HG03520 (cell line): ENCODE data around the gene DCAF8L1.
"Not testable (repeated sequence)": the region's sequence is repeated elsewhere in the genome, so short reads cannot be mapped to it uniquely, and the experiment has no call there.

Source experiments
- ATAC-seq: cut with Tn5 transposase; IDR thresholded peaks from one replicate; pipeline ENCODE4 v1.9.1; 2021; ENCODE audit warnings: mild to moderate bottlenecking, moderate library complexity; ENCODE audit not compliant: unreplicated experiment

DCAF8L1 gene

DNA sequence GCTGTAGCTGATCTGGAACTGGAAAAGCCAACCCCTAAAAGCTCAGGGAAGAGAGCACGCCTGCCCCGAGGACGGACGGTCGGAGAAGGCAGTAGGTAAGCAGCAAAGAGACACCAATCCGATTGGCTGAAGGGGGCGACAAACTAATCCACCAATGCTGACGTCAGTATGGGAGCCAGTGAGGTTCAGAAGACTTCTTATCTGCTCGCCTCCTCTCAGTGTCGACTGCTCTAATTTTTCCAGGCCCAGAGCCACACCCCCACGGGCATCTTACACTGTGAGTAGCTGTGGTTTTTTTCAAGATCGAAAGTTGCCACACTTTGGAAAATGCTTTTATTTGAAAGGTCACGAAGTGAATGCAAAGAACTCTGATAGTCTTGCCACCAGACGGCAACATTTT is at the start of gene DCAF8L1:
DCAF8L1 (minus strand) TSS at position 101 of the 400 bp plus-strand sequence. CDS start 115 bp downstream, outside the sequence.
- no peak for ATAC-seq

DNA sequence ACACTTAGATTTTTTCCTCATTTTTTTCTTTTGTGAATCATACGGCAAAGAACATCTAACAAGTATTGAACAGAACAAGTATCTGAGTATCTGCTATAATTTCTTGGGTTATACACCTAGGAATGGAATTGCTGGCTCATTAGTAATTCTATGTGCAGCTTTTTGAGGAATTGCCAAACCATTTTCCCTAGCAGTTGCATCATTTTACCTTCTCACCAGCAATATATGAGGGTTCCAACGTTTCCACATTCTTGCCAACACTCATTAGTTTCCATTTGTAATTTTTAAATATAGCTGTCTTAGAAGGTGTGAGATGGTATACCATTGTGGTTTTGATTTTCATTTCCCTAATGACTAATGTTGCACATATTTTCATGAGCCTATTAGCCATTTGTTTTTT is 41.1 kb upstream of the DCAF8L1 start:
- no peak for ATAC-seq

DNA sequence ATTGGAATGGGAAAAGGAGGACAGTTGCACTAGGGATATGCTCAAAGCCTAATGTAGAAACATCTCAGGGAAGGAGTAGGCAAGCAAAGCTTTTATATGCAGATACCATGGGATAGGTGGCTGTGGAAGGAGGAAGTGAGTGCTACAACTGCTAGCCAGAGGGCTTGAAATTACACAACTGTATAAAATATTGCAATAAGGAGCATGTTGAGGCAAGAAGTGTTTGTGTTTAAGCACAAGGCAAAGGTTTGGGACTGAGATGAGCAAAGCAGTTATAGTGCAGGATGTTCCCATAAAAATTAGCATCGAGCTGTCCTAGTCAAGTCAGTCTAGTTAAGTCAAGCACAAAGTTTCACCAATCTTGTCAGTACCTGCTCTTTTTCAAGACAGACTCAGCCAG is 35.6 kb upstream of the DCAF8L1 start:
- ATAC-seq = no peak

DNA sequence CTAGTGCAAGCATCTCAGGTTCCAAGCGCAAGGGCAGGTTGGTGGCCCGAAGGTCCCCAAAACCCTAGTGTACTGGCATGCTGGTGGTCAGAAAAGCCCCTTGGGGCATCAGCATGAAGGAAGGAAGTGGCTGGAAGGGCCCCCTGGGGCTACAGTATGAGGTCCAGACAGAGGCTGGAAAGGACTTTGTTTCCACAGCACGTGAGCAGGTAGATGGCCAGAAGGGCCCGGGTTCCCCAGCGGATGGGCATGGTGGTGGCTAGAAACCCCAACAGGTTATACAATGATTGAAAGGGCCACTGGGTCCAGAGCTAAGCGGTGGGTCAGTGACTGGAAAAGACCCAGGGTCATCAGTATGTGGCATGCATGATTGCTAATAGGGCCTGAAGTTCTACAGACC is 34.7 kb upstream of the DCAF8L1 start:
- no peak for ATAC-seq

DNA sequence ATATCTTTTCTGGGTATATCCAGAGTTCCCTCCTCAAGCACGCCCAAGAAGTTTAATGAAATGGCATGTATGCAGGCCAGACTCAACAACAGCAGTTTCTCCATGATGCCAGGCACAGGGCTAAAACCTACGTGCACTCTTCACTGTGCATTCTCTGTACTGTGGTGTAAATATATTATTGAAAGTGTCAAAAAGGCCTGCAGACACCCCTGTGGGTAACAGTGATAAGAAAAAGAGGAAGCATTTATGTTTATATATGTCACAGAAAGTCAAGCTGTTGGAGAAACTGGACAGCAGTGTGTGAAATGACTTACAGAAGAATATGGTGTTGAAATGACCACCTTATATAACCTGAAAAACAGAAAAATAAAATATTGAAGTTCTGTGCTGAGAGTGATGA is 29.6 kb upstream of the DCAF8L1 start:
- no peak for ATAC-seq

DNA sequence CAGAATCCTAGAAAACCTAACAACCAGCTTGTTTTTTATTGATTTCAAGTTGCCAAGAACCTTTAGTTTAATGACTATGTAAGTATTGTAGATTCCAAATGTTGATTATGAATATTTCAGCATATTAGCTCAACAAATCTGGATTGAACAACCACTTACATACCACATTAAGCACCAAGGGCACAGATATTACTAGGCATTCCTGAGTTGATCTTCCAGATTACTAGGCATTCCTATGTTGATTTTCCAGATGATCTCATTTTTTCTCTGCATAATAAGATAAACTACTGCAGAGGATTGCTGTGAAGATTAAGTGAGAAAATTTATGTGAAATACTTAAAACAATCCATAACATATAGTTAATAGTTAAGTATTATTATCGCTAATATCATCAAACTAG is 17.4 kb upstream of the DCAF8L1 start:
- no peak for ATAC-seq

DNA sequence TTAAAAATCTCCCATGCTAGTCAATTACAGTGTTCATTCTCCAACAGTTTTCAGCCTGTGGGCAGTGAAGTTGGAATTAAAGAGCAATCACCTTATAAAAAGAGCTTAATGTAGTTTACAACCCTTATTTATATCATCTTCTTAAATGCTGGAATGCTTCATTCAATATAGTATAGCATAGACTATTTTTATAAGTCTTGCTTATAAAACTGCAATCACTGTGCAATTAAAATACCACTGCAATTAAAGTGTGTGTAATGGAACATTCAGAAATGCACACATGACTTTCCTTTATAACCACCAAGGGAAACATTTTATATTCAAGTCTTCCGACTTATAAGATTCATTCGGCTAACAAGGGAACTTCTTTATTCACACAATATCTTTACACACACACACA is 16.4 kb upstream of the DCAF8L1 start:
- ATAC-seq = no peak

DNA sequence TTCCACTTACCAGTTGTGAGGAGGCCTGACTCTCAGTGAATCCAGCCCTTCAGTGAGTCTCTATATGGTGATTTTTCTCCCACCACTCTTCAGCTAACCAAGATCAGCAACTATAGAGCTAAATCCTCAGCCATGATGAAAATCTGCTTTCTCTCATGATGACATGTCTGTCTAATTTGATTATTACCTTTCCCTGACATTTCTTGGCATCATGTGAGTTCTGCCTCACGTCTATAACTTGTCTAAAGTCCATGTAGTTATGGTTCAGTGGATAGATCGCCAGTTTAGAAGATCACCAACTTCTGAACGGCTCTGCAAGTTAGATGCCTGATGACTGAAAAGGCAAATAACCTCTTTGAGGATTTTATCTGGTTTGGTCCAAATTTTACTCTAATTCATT is 14.9 kb upstream of the DCAF8L1 start:
- ATAC-seq = no peak

DNA sequence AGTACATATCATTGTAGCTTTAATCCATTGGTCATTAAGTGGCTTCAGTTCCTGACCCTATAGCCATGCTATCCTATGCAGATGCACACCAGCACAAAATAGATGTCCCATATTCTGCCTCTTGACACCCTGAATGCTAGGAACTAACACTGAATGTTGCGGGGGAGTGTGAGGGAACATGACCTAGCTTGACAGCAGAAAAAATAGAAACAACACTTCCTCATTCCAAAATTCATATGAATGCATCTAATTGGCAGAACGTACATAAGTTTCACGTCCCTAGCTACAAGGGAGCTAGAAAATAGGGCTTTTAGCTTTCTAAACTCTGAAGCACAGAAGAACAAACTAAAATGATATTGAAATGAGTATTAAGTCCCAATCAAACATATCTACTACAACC is 14.4 kb upstream of the DCAF8L1 start:
- no peak for ATAC-seq

DNA sequence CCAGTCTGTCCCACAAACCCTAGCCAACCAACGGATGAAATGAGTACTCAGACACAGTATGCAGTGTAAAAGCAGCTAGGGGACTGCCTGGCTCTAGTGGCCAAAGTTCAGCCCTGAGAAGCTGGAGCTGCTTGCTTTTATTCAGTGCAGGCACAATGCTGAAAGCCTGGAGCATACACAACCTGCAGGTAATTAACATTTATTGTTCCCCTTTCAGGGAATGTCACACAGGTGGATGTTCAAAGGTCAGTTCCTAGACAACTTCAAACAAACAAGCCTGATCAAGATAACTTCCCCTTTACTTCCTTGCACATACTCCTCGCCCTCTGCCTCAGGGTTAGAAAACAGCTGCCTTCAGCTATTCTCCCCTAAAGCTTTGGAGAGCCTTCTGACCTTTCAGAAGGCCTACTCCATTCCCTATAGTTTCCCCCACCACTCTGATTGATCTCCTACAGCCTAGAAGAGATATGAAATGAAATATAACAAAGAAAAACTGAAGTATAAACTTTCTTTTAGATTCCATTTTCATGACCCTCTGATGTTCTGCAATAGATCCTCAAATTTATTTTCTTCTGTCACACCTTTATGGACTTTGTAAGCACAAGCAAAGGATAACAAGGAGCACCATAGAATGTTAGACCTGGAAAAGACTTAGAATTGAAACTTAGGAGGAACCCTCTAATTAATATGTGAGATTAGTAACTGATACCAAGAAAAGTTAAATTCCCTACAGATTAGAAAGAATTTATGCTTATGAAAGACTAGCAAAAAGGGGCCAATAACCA is 6.8 kb upstream of the DCAF8L1 start:
- no peak for ATAC-seq

DNA sequence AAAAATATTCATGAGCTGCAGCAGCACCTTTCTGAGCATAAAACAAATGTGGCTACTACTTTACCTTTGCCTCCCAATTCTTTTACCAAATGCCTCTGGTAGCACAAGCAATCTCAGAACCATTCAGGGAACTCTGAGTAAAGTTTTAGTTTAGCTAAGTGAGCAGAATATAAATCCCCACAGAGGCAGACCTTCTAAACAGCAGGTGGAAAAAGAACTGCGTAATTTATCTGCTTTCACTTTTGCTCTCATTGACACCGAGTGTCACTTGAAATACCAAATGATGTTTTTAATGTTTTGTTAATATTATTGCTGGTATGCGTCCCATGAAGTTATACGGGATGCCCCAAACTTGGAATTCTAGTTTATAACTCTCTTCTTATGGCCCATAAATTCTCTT is 4.3 kb downstream of the DCAF8L1 start:
- not testable (repeated sequence) for ATAC-seq

DNA sequence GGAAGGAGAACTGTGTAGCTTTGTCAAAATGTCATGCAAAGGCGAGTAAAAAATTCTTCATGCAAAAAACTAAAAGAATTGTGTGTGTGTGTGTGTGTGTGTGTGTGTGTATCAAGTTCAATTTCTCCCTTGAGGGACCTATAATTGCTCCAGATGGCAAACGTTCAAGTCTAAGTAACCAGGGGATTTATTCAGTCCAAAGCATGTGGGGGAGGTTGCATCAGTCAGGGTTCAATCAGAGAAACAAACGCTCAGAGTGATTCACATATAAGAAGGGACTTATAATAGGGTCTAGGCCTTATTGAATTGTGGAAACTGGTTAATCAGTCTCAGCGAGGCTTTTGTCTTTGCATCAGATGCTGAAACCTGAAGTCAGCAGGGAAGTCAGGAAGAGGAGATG is 5.0 kb downstream of the DCAF8L1 start:
- no peak for ATAC-seq

DNA sequence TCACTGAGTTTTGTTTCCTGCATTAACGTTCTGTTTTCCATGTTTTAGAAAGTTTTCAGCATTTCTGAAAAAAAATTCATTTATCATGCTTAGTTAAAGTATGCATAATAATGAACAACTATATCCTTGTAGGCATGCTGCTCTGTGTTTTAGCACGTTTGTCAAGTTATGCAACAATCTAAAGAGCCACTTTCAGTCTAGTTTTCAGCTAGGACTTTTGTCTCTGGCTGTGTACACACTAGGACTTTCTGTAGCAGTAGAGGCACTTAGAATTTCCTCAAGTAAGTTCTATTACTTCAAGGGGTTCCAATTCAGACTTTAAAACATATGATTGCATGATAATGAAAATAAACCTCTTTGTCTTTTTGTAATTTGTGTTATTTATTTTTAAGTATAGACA is 12.4 kb downstream of the DCAF8L1 start:
- no peak for ATAC-seq

DNA sequence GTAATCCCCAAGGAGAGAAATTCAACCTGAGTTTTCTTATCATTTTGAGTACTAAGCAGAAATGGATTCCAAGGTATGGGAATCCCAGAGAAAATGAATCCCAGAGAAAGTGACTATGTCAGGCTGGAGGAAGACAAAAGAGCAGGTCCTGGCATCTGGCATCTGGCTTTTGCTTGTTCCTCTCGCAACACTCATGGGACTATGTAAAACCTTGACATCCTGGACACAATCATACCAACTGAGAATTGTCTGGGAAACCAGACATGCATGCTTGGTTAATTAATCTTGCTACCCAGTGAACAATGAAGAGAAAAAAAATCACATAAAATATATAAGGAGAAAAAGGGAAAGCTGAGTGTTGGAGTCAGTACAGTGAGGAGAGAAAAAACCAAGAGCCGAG is 12.9 kb downstream of the DCAF8L1 start:
- ATAC-seq = no peak

DNA sequence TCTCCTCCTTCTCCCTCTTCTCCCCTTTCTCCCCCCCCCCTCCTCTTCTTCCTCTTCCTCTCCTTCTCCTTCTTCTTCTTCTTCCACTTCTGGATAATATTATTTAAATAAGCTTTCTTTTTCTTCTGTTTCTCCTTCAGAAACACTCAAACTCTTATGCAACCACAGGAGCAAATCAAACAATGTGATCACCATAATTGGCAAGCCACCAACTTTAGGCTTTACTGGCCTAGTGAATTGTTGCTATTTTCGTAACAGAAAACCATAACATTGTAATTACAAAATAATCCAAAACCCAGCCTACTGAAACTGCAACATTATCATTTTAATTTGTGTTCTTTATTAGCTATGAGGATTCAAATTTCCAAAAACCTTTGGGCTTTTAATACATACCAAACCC is 14.3 kb downstream of the DCAF8L1 start:
- no peak for ATAC-seq

DNA sequence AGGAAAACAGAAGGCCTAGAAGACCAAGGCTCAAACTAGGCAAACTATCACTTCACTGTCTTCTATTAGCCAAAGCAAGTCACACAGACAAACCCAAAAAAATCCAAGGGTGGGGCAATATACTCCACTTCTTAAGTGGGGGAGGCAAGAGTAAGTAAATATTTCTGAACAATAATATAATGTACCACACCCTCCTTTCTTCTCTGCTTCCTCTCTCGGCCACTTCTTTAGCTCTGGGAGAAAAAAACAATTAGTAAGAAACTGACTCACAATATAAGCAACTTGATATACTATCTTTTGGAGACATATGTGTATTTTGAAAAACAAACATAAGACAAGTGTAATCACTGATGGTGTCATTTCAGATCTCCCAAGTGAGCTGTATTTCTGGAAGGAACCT is 14.8 kb downstream of the DCAF8L1 start:
- no peak for ATAC-seq

DNA sequence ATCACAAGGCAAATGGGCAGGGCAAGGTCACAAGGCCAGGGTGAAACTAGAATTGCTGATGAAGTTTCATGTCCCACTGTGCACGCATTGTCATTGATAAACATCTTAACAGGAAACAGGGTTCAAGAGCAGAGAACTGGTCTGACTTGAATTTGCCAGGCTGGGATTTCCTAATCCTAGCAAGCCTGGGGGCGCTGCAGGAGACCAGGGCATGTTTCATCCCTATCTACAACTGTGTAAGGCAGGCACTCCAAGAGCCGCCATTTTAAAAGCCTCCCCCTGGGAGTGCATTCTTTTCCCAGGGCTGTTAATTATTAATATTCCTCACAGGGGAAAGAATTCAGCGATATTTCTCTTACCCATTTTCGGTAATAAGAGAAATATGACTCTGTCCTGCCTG is 15.9 kb downstream of the DCAF8L1 start:
- ATAC-seq = not testable (repeated sequence)

DNA sequence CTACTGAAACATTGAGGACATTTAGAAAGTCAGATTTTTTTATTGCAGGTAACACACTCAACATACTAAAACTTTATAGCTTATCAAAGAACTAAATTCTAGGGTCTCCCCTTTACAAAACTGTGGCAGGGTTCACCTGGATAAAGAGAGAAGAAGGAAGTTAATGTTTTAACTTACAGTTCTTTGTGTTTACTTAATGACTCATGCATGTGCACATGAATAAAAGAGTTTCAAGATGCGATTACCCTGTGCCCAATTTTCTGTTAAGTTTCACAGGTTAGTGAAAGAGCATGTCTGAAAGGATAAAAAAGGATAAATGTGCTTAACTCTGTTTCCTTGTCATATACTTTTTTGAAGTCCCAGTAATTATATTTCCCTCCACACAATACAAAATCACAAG is 16.8 kb downstream of the DCAF8L1 start:
- ATAC-seq = no peak

DNA sequence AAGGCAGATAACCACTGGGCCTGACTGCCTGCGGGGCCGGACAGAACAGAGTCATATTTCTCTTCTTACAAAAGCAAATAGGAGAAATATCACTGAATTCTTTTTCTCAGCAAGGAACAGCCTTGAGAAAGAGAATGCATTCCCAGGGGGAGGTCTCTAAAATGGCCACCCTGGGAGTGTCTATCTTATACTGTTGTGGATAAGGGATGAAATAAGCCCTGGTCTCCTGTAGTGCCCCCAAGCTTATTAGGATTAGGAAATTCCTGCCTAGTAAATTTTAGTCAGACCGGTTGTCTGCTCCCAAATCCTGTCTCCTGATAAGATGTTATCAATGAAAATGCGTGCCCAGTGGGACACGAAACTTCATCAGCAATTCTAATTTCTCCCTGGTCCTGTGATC is 20.8 kb downstream of the DCAF8L1 start:
- not testable (repeated sequence) for ATAC-seq

DNA sequence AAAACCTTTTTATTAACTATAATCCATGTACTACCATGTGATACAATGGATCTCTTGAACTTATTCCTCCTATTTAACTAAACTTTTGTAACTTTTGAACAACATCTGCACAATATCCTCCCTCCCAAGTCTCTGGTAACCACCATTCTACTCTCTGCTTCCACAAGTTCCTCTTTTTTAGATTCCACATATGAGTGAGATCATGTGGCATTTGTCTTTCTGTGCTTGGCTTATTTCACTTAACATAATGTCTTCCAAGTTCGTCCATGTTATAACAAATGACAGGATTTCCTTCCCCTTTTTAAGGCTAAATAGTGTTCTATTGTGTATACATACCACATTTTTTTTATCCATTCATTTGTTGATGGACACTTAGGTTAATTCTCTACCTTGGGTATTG is 28.1 kb downstream of the DCAF8L1 start:
- no peak for ATAC-seq

DNA sequence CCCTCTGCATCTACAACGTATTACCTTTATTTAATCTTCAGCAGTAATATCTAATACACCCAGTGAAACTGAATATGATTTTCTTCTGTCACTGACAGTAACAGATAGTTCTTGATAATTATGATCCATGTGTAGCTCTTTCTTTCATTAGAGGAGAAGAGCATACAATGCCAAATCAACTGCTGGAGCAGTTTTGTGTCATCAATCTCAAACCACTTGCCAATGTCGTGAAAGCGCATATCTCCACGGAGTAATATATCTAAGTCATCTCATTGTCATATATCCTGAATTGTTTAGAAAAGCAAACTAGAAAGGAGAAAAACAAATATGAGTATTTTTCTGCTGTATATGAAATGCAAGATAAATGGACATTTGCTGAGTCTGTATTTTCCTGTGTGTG is 47.9 kb downstream of the DCAF8L1 start:
- no peak for ATAC-seq
